HG03039 (cell line): ENCODE data around the gene FAM50B.

ENCODE experiments used
- ATAC-seq: cut with Tn5 transposase; IDR thresholded peaks from one replicate; pipeline ENCODE4 v1.9.1; 2021; ENCODE audit warnings: mild to moderate bottlenecking, moderate library complexity; ENCODE audit not compliant: unreplicated experiment

Gene FAM50B

DNA sequence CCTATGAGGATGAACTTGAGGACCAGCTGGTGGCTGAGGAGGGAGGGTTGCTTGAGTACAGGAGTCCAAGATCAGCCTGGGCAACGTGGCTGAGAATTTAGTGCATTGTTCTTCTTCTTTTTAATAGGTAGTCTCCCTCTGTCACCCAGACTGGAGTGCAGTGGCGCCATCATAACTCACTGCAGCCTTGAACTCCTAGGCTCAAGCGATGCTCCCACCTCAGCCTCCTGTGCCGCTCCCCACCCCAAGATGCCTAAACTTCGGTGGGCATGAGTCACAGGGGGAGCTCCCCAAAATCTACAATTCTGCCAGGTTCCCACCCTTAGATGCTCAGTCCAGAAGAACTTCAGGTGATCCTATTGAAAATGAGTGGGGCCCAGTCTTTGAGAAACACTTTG, 21.4 kb downstream of the FAM50B start:
- no peak for ATAC-seq

- no peak for ATAC-seq
These were observed 22.3 kb downstream of the FAM50B start for GRCh38 chr6:3871515-3871914.

- no peak for ATAC-seq
These were observed 22.8 kb downstream of the FAM50B start for GRCh38 chr6:3871939-3872338.

DNA sequence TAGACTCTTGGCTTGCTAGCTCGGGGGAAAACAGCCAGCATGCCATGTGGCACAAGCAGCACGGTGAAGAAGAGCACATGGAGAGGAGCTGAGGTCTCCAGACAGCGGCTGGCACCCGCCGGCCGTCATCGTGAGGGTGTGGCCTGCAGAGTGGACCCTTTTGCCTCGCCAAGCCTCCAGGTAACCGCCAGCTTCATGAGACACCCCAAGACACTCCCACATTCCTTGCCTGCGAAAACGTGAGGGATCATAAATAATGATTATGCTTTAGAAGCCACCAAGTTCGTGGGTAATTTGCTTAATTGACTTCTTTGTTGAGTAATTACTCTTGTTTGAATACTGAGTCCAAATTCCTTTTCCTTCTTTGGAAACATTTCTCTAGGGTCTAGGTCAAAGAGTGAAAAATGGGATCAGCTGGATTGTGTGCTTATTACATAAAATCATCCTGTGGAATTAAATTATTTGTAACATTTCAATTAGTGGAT, 23.2 kb downstream of the FAM50B start:
- no peak for ATAC-seq

- ATAC-seq, result no peak
These were observed 23.9 kb downstream of the FAM50B start for GRCh38 chr6:3873051-3873450.

- no peak for ATAC-seq
These were observed 24.9 kb downstream of the FAM50B start for GRCh38 chr6:3874069-3874468.

DNA sequence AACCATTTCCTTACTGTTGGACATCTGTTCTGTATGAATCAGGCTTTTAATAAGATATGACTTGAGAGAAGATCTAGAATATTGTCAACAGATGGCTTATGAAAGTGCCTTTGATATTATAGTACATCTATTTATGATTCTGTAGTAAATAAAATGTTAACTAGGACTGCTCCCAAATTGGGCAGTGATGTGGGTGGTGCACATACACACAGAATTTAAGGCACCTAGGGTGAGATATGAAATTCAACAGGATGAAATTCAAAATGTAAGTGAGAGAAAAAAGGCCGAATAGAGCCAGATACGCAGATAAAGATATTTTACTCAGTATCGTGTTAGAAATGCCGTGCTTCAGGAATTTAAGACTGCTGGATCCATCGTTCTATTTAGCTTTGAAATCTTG, 26.3 kb downstream of the FAM50B start:
- ATAC-seq, result no peak

DNA sequence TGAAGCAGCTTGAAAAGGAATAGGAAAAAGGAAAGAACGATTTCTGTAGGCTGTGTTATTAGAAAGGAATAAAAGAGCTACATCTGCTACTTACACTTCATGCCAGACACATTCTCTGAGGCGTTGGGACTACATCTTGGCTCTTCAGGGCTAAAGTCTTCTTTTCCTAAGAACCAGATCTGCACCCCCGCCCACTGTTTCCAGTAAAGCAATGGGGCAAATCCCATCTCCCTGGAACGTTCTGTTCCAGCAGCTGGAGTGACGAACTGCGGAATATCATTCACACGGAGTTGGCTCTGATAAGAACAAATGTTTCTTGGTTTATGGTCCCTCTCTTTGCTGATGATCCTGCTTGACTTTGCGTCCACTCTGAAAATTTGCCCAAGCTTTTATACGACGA, 26.9 kb downstream of the FAM50B start:
- no peak for ATAC-seq

DNA sequence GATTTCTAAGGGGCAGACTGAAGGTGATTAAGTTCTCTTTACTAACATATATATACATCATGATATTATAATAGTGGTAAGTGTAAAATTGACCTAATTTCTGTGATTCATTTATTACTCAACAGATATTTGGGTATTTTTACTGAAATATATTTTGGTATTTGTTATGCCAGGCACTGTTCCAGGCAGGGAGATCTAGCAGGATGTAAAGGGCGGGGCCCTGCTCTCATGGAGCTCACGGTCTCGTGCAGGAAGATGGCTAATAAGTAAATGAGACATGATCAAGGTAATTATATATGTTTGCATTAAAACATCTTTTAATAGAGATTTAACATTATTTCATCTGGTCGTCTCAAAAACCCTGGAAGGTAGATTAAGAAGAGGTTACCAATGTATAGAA, 27.7 kb downstream of the FAM50B start:
- ATAC-seq, result no peak

DNA sequence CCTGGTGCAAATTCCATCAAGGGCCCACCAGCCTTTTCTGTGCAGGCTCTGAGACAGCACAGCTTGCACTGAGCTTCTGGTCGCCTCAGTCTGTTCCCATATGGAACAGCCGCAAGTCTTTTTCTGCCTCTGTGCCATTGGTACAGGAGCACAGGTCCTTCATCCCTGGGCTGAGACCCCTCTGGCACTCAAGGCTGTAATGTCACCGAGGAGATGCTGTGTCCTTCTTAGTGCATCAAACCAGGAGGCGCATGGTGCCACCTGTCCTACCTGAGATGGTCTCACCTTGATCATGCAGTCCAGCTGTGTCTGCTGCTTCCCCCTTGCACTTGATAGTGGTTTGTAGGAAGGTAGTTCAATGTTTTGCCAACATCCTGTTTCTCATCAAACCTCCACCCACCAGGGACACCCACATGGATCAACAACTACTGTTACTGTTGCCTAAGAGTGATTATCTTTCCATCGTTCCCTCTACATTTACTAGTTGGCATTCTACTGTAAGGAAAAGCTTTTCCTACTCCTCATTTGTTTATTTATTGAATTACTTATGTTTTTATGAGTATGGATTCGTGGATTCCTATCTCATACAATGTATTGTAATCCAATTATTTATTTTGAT, 29.0 kb downstream of the FAM50B start:
- no peak for ATAC-seq

GRCh38 chr6:3879194-3879952, 30.2 kb downstream of the FAM50B start:
- ATAC-seq, result no peak

DNA sequence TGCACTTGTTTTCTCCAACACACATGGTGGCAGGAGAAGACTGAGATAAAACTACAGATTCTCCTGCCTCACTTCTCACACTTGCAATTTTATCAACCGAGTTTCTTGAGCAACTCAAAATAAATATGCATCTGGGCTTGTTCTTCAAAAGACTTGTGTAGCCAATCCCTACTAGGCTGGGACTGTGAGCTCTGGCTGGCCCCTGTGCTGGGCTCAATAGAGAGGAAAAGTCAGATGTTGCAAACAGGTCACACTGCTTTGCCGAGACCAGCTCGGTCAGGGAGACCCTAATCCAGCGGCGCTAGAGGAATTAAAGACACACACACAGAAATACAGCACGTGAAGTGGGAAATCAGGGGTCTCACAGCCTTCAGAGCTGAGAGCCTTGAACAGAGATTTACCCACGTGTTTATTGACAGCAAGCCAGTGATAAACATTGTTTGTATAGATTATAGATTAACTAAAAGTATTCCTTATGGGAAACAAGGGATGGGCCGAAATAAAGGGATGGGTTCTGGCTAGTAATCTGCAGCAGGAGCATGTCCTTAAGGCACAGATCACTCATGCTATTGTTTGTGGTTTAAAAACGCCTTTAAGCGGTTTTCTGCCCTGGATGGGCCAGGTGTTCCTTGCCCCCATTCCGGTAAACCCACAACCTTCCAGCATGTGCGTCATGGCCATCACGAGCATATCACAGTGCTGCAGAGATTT, 32.7 kb downstream of the FAM50B start:
- no peak for ATAC-seq

DNA sequence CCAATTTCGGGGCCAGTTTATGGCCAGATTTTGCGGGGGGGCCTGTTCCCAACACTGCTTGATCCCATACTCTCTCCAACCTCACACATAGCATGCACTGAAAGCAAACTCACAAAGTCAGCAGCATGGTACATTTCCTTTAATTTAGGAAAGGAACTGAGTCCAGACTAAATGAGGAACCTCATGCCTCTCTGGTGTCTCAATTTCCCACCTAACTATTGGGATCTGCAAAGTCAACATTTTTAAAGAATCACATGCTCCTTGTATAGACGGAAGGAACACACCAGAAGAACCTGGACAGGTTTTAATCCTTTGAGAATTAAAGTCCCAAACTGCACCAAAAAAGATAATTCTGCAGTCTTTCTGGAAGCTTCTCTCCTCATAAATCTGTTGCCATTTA, 33.3 kb downstream of the FAM50B start:
- ATAC-seq, result no peak

GRCh38 chr6:3882866-3883265, 33.7 kb downstream of the FAM50B start:
- no peak for ATAC-seq

DNA sequence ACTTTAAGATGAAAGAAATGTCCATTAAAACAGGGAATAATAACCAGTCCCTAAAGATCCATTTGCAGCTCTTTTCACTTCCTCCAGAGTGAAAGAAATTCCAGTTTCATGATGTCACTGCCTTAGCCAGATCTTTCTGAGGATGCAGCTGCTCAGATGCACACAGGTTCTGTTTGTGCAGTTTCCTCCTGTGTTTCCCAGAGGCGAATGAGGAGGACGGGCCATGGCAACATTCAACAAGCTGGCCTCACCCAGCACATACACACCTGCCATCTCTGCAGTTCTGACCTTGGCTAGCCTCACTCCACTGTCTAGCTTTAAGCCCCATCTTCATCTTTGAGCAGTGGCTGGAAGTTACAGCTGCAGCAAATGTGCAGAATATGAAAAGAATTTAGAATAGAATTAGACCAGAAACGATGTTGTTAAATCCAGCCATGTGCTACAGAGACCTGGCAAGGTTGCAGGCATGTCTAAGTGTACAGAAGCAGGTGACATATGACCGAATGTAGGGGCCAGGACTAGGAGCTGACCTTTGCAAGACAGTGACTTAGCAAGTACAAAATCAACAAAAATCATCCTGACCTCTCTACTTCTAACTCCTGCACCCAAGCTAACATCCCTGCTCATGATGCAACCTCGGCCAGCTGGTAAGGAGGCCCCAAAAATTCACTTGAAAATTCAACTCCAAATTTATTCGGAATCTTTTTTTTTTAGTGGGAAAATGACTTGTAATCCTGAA, 35.0 kb downstream of the FAM50B start:
- no peak for ATAC-seq

DNA sequence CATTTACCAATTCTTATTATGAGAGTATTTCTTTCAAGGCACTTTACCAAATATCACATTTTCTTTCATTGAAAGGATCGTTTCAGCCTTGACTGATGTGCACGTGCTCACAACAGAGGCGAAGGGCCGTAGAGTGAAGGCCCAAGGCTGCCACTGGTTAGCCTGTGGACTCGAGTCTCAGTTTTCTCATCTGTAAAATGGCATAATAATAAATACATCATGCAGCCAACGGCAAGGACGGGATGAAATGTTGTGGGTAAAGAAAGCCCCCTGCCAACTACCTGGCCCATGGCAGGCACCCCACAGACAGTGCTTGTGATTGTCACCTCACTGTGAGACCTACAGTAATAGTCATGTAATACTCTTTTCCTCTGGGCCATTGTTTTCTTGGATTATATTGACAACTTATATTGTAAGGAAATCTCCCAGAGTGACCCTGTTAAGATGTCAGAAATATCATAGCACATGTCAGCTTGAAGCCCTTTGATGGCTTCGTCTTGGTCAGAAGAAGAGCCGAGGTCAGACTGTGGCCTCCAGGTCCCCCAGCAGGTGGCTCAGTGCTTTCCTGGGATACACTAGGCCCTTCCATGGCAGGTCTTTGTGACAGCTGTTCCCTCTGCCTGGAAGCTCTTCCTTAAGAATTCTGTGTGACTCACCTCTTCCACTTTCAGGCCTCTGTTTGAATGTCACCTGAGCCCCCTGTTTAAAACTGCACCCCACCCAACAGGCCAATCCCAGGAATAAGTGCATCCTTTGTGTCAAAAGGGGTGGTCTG, 36.3 kb downstream of the FAM50B start:
- no peak for ATAC-seq

GRCh38 chr6:3887150-3887700, 38.1 kb downstream of the FAM50B start:
- ATAC-seq, result no peak

GRCh38 chr6:3888153-3888957, 39.2 kb downstream of the FAM50B start:
- no peak for ATAC-seq

DNA sequence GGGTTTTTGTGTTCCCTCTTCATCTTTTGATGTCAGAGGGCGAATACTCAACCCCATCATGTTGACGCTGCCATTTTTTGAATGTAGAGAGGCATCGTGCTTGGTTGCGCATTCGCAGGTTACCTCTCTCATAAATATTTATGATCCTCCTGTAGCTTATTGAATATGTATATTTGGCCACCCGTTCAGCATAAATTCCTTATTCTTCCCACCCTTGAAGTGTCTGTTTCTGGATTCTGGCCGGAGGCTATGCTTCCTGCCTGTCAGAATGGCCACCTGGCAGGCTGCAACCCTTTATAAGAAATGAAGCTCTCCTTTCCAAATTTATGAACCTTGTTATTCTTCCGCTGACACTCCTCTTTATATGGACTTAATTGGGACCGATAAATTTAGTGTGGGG, 40.9 kb downstream of the FAM50B start:
- no peak for ATAC-seq
